ENCODE results near the gene CAMK2N2.

GRCh38 chr3:184227481-184227935, 33.8 kb downstream of the CAMK2N2 start:
- TF ChIP-seq EZH2 (IDR thresholded peaks at IDR 0.05; ENCODE audit: insufficient read depth, poor library complexity, severe bottlenecking) (no peak), EZH2phosphoT487 (IDR thresholded peaks at IDR 0.05; ENCODE audit: insufficient read depth, low read depth) (no peak)
